Activated CD4-positive, CD25-positive, alpha-beta regulatory T cell treated with anti-CD3 and anti-CD28 coated beads, Interleukin-2, amount 50 U/mL, for 72 hours (primary cell): ENCODE measurements around the gene MARF1.
"Not testable (repeated sequence)": the region's sequence is repeated elsewhere in the genome, so short reads cannot be mapped to it uniquely, and the experiment has no call there.

Source experiments
- DNase-seq: peaks from one replicate; pipeline ENCODE4 v3.0.0; 2021

MARF1 gene

DNA sequence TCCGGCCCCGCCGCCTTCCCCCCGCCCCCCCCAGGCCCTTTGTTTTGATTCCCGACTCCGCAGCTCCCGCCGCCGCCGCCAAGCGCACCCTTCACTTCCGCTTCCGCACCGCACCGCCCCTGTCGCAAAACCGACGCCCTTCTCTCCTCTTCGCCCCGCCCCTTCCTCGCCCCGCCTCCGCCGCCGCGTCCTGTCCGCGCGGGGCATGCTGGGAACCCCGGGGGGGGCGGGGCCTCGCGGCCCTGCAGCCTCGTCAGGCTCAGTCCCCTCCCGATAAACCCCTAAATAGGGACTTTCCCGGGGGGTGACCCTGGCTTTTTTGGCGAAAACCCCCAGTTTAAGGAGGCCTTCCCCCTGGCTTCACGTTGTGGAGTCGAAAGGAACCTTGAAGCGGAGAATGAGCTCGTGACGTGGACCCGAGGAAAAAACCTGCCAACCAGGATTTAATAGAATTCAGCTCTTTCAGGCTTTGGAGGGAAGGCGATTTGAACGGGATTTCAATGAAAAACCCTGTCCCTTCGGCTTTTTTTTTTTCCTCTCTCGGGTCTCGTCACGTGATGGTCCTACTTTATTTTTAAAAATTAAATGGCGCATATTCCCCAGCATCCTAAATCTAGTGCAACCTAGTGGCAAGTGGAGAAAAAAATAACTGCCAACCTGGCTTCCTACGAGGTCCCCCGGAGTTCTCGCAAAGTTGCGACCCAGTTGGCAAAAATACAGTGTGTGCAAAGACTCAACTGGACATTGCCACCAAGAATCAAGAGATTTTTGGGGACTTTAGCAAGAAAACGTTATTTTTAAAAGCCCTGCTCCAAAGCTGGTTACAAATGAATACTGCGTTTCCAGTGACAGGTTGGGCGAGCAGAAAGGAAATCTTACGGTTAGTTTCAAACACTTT, at the start of gene MARF1:
Gene MARF1, minus strand, starts transcription at position 107 of the 898 bp plus-strand sequence. CDS start 3,921 bp downstream, outside the sequence.
- peak; percentile 100 for DNase-seq

DNA sequence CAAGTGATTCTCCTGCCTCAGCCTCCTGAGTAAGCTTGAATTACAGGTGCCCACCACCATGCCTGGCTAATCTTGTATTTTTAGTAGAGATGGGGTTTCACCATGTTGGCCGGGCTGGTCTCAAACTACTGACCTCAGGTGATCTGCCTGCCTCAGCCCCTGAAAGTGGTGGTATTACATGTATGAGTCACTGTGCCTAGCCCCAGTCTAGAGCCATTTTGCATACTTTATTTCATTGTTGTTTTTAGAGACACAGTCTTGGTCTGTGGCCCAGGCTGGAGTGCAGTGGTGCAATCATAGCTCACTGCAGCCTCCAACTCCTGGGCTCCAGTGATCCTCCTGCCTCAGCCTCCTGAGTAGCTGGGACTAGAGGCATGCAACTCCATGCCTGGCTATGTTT, 49.6 kb upstream of the MARF1 start:
- not testable (repeated sequence) for DNase-seq

GRCh38 chr16:15691046-15691445, 48.1 kb upstream of the MARF1 start:
- no peak for DNase-seq

GRCh38 chr16:15690296-15690695, 47.3 kb upstream of the MARF1 start:
- no peak for DNase-seq

DNA sequence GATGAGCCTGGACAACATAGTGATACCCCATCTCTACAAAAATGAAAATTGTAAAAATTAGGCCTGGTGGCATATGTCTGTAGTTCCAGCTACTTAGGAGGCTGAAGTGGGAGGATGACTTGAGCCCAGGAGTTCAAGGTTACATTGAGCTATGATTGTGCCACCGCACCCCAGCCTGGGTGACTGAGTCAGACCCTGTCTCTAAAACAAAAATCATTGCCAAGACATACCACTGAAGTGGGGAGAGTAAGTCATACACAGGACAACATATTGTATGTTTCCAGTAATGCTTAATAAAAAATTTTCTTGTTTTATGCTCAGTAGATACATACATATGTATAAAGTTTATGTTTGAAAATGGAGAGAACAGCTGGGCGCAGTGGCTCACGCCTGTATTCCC, 46.3 kb upstream of the MARF1 start:
- DNase-seq = no peak

DNA sequence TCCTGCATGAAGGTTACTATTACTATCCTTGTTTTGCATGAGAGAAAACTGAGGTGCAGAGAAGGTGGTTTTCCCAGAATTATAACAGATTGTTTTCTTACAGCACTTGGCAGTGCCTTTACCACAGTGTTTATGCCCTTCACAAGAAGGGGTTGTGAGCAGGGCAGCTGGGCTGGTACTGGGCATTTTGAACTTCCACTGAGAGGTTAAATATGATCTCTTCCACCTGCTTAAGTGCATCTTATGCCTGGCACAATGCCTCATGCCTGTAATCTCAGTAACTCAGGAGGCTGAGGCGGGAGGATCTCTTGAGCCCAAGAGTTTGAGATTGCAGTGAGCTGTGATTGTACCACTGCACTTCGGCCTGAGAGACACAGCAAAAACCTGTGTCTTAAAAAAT, 43.3 kb upstream of the MARF1 start:
- no peak for DNase-seq

- peak; percentile 33 for DNase-seq
Measured at GRCh38 chr16:15682105-15682570, 39.2 kb upstream of the MARF1 start.

- DNase-seq = no peak
Measured at GRCh38 chr16:15677447-15677846, 34.5 kb upstream of the MARF1 start.

- no peak for DNase-seq
Measured at GRCh38 chr16:15676506-15676905, 33.6 kb upstream of the MARF1 start.

DNA sequence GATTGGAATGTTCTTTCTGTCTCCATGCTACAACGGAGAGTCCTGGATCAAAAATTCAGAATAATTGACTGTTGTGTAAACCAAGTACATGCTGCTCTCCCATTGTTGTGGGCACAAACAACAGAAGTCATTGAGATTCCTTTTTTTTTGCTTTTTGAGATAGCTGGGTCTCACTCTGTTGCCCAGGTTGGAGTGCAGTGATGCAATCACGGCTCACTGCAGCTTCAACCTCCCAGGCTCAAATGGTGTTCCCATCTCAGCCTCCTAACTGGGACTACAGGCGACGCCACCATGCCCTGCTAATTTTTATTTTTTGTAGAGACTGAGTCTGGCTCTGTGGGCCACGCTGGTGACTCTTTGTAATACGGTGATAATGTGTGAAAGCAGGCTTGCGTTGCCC, 31.6 kb upstream of the MARF1 start:
- no peak for DNase-seq

GRCh38 chr16:15672514-15673167, 29.7 kb upstream of the MARF1 start:
- peak; percentile 56 for DNase-seq

- DNase-seq = not testable (repeated sequence)
Measured at GRCh38 chr16:15672127-15672513, 29.2 kb upstream of the MARF1 start.

DNA sequence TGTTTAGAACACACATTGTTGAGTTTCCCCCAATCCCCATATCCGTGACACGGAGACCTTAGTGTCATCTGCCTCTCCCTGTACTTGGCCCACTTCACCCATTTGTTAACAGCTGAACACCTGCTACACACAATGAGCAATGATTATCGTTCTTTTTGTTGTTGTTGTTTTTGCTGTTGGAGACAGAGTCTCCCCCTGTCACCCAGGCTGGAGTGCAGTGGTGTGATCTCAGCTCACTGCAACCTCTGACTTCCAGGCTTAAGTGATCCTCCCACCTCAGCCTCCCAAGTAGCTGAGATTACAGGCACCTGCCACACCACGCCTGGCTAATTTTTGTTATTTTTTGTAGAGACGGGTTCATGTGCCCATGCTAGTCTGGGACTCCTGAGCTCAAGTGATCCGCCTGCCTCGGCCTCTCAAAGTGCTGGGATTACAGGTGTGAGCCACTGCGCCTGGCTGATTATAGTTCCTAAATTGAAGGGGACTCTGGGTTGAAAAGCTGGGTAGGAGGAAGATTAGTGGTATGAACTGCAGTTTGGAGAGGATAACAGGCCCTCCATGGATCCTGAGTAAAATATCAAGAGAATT, 28.7 kb upstream of the MARF1 start:
- DNase-seq = no peak

DNA sequence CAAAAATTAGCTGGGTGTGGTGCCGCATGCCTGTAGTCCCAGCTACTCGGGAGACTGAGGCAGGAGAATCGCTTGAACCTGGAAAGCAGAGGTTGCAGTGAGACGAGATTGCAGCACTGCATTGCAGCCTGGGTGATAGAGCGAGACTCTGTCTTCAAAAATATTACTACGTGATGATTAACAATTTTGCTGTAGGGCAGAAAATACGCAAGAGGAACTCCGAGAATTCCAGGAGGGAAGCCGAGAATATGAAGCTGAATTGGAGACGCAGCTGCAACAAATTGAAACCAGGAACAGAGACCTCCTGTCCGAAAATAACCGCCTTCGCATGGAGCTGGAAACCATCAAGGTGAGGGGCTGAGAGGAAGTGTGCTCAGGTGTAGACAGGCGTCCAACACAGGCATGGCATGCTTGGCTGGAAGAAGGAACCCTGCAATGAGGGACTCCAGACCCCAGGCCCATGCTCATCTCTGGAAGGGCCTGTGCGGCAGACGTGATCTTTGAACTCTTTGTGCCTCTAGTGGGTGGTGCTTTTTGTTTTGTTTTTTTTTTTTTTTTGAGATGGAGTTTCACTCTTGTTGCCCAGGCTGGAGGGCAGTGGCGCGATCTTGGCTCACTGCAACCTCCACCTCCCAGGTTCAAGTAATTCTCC, 24.3 kb upstream of the MARF1 start:
- no peak for DNase-seq

GRCh38 chr16:15665107-15665506, 22.2 kb upstream of the MARF1 start:
- no peak for DNase-seq

- DNase-seq = no peak
Measured at GRCh38 chr16:15660203-15660601, 17.2 kb upstream of the MARF1 start.

- no peak for DNase-seq
Measured at GRCh38 chr16:15658556-15658955, 15.6 kb upstream of the MARF1 start.

- no peak for DNase-seq
Measured at GRCh38 chr16:15658149-15658548, 15.2 kb upstream of the MARF1 start.

DNA sequence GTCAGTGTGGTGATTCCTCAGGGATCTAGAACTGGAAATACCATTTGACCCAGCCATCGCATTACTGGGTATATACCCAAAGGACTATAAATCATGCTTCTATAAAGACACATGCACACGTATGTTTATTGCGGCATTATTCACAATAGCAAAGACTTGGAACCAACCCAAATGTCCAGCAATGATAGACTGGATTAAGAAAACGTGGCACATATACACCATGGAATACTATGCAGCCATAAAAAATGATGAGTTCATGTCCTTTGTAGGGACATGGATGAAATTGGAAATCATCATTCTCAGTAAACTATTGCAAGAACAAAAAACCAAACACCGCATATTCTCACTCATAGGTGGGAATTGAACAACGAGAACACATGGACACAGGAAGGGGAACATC, 12.6 kb upstream of the MARF1 start:
- not testable (repeated sequence) for DNase-seq

DNA sequence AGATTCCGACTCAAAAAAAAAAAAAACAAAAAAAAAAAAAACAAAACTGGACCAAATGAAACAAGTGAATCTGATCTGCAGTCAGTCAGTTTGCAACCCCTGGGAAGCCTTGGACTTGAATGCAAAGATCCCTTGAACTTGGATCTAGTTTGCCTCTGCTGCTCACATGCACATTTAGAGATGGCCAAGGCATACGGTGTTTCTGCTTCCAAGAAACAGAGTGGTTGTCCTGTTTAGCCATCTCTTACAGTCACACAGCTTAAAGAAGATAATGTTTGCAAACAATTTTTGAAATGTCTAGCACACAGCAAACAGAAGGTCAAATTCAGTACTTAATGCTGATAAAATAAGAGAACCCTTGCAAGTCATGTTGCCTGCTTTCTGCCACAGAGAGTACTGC, 11.6 kb upstream of the MARF1 start:
- no peak for DNase-seq

GRCh38 chr16:15653227-15653626, 10.3 kb upstream of the MARF1 start:
- DNase-seq = no peak

DNA sequence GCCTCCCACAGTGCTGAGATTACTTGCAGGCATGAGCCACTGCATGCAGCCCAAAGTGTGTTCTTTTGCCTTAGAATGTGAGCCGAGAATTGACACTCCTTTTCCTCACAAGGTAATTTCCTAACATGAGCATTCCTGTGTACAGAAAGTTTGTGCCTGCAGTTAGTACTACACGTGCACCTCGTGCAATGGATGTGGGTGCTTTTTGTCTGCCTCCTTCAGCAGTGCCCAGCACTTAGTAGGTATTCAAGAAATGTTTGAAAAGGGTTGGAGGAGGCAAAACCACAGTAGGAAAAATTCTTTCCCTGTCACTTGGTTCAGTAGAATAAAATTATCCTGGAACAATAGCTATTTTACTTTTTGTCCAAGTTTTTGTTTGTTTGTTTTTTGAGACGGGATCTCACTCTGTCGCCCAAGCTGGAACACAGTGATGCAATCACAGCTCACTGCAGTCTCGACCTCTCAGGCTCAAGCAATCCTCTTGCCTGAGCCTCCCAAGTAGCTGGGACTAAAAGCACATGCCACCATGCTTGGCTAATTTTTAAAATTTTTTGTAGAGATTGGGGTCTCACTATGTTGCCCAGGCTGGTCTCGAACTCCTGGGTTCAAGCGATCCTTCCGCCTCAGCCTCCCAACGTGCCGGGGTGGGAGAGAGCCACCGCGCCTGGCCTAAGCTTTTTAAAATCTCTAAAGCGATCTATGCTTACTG, 9.5 kb upstream of the MARF1 start:
- no peak for DNase-seq
